ENCODE measurements around the gene HLA-E. TPM values are rescaled to one million over a fixed set of nuclear protein-coding genes. Genes with fewer than 3 reads are reported as not detected.
A peak's percentile ranks its signal among the peaks of the same experiment; 100 is the strongest.

Gene HLA-E
- total RNA-seq, 2 experiments from 2014 or later: 493 to 499 TPM

DNA sequence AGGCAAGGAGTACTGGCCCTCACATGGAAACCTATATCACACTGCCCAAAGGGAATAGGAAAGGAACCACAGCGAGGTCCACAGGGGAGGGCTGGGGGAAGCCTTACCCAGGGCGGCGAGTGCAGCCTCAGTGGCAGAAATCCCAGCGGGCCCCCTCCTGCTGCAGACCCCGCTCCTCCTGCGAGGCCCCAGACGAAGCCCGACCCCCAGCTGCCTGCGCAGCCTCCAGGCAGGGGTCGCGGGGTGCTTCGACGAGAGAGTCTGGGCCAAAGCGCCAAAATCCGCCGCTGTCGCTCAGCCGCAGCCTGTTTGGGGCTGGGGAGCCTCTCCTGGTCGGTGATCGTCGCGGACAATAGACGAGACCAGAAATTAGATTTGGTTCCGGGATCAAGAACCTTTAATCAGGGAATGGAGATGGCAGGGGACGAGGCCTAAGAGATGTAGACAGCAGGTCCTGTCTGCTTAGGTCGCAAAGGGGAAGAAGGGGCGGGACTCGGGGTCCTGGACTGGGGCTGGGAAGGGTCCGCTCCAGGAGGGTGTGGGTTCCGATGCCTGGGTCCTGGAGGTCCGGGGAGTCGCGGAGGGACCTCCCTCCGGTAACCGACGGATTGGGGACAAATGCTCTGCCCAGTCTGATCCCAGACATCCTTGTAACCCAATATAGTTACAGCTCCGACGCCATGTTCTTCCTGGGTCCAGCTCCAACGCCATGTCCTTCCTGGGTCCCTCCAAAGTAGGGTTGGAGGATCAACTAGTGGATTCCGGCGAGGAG lies 36.4 kb upstream of the HLA-E start:
- ATAC-seq (no peak), DNase-seq (no peak)
- Mint-ChIP-seq H3K4me1 (ENCODE audit: low read depth) (peaks cover 29% of the 10 kb centered on the region), H3K9me3 (no peaks in the 10 kb centered on the region), H3K36me3 (ENCODE audit: low read depth) (no peaks in the 10 kb centered on the region), H3K4me3 (no peak overlapping the region), H3K27me3 (peaks cover 82% of the 10 kb centered on the region), H3K27ac (no peak overlapping the region)
- POLR2A ChIA-PET: interaction anchor here (1.0 to 2.0 kb wide), 3 partner anchors 10 to 51 kb away, joined by 3 to 5 read pairs (median 5); no protein-coding TSS in a partner anchor
- CTCF ChIA-PET: interaction anchor here (0.7 to 8.0 kb wide), 59 partner anchors 9 to 641 kb away, joined by 3 to 115 read pairs (median 5); partner anchors contain the start of gene TRIM26
- TF ChIP-seq, protein P1, sequence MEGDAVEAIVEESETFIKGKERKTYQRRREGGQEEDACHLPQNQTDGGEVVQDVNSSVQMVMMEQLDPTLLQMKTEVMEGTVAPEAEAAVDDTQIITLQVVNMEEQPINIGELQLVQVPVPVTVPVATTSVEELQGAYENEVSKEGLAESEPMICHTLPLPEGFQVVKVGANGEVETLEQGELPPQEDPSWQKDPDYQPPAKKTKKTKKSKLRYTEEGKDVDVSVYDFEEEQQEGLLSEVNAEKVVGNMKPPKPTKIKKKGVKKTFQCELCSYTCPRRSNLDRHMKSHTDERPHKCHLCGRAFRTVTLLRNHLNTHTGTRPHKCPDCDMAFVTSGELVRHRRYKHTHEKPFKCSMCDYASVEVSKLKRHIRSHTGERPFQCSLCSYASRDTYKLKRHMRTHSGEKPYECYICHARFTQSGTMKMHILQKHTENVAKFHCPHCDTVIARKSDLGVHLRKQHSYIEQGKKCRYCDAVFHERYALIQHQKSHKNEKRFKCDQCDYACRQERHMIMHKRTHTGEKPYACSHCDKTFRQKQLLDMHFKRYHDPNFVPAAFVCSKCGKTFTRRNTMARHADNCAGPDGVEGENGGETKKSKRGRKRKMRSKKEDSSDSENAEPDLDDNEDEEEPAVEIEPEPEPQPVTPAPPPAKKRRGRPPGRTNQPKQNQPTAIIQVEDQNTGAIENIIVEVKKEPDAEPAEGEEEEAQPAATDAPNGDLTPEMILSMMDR (IDR thresholded peaks at IDR 0.05): no peak
- intact Hi-C loops (cut with micrococcal nuclease): no loop called here

DNA sequence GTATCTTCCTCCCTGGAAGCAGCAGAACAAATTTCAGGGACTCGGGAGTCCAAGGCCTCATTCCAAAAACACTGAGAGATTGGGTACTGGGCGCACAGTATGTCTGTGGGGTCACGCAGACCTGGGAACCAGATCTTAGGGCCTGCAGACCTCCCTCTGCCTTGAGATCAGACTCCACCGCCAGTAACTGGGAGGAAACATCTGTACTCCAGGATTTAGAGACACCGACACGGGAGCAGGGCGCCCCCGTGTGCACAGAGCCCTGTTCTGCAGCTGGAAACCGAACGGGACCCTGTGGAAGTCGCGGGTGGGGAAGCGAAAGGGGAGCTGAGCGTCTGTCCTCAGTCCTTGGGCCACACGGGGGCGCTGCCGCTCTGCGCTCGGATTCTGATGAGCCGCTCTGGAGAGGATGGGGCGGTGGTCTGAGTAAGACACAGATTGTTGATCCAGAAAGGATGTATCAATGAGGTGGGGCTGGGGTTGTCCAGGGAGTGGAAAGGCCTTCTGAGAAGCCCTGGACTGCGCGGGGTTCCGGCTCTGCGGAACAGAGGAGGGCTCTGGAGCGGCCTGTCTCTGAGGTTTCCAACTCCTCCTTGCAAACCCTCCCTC lies 35.7 kb upstream of the HLA-E start:
- H3K27me3 Mint-ChIP-seq: peaks cover 82% of the 10 kb centered on the region

DNA sequence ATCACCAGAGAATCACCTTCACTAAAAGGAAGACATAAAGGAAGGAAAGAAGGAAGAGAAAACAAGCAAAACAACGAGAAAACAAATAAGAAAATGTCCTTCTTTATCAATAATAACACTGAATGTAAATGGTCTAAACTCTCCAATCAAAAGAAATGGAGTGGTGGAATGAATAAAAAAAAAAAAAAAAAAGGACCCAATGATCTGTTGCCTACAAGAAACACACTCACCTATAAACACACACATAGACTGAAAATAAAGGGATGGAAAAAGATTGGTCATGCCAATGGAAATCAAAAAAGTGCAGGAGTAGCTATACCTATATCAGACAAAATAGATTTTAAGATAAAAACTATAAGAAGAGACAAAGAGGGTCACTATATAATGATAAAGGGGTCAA lies 30.2 kb upstream of the HLA-E start:
- Mint-ChIP-seq H3K9me3 (peaks cover 12% of the 10 kb centered on the region), H3K4me3 (no peak overlapping the region), H3K36me3 (ENCODE audit: low read depth) (no peaks in the 10 kb centered on the region), H3K27me3 (peaks cover 83% of the 10 kb centered on the region), H3K4me1 (ENCODE audit: low read depth) (peaks cover 7% of the 10 kb centered on the region), H3K27ac (no peak overlapping the region)
- ChIA-PET CTCF (interaction anchor here (1.1 to 1.7 kb wide), 4 partner anchors 8 to 138 kb away, joined by 3 to 7 read pairs (median 4); no protein-coding TSS in a partner anchor), POLR2A (interaction anchor here (0.6 kb wide), 1 partner anchor 53 kb away, joined by 3 read pairs; no protein-coding TSS in a partner anchor)
- TF ChIP-seq, protein P1 (IDR thresholded peaks at IDR 0.05): no peak
- ATAC-seq (no peak), DNase-seq (no peak)
- intact Hi-C loops (cut with micrococcal nuclease): no loop called here

More for the DNA sequence above, 35.7 kb upstream of the HLA-E start:
- H3K4me3 Mint-ChIP-seq: no peak overlapping the region
- DNase-seq (peak; percentile 95), ATAC-seq (peak; percentile 91)
- ChIA-PET CTCF (interaction anchor here (0.6 to 8.0 kb wide), 62 partner anchors 9 to 641 kb away, joined by 3 to 115 read pairs (median 4); partner anchors contain the start of gene TRIM26), POLR2A (interaction anchor here (1.0 kb wide), 1 partner anchor 50 kb away, joined by 3 read pairs; no protein-coding TSS in a partner anchor)
- TF ChIP-seq, protein P1 (IDR thresholded peaks at IDR 0.05): peak; percentile 70
- intact Hi-C loops (cut with micrococcal nuclease): no loop called here
- H3K4me1 Mint-ChIP-seq (ENCODE audit: low read depth): peaks cover 29% of the 10 kb centered on the region
- no peak overlapping the region for H3K27ac Mint-ChIP-seq
- no peaks in the 10 kb centered on the region for H3K9me3 Mint-ChIP-seq
- no peaks in the 10 kb centered on the region for H3K36me3 Mint-ChIP-seq (ENCODE audit: low read depth)

DNA sequence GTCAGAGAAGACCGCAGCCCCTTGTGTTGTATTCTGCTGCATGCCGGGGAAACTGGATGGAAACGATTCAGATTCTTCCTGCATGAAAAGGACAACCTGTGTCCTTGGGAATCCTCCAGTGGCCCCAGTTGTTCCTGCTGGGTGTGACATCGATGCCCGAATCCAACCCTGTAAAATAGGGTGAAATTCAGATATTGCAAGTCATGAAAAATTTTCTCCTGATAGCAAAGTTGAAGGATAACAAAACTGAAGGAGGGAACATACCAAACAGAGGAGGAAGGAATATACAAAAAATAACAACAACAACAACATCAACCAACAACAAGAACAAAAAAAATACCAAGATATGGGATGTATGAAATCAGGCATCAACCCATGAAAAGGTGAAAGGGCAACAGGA lies 28.3 kb upstream of the HLA-E start:
- no peak for DNase-seq
- Mint-ChIP-seq H3K4me1 (ENCODE audit: low read depth) (peaks cover 11% of the 10 kb centered on the region), H3K4me3 (no peak overlapping the region), H3K27ac (no peak overlapping the region), H3K27me3 (peaks cover 84% of the 10 kb centered on the region), H3K9me3 (peaks cover 12% of the 10 kb centered on the region), H3K36me3 (ENCODE audit: low read depth) (no peaks in the 10 kb centered on the region)
- ChIA-PET POLR2A (no interaction called here), CTCF (no interaction called here)
- ATAC-seq: no peak
- intact Hi-C loops (cut with micrococcal nuclease): no loop called here
- TF ChIP-seq, protein P1 (IDR thresholded peaks at IDR 0.05): no peak

Measured in activated CD8-positive, alpha-beta T cell treated with anti-CD3 and anti-CD28 coated beads for 36 hours (primary cell).